WTC11 (cell line): ENCODE measurements around the gene DCTN1. TPM values are rescaled to one million over a fixed set of nuclear protein-coding genes. Genes with fewer than 3 reads are reported as not detected.

ENCODE experiments used
- ATAC-seq: fragments of 200-7000 bp; cut with Tn5 transposase; 2 replicates; pipeline ENCODE4 v1.10.0; 2021; ENCODE audit warnings: mild to moderate bottlenecking, moderate library complexity
- CTCF ChIA-PET: fragments of 300-600 bp; sonication (Branson Sonifier 250); formaldehyde crosslinking; loops from one replicate; lab custom pipeline; 2021; ENCODE audit warnings: antibody characterized with exemption; lab: Charles Lee
- POLR2A ChIA-PET: fragments of 350-600 bp; sonication (Branson Sonifier 250); formaldehyde crosslinking; loops from one replicate; lab custom pipeline; 2021; ENCODE audit warnings: antibody characterized with exemption; lab: Charles Lee
- DNase-seq: peaks from one replicate; pipeline ENCODE4 v3.0.0; 2021; ENCODE audit warnings: low spot score
- H3K27ac Mint-ChIP-seq: 2 replicates; pipeline ENCODE4 v1.8.0; 2021; ENCODE audit warnings: mixed read lengths
- H3K27me3 Mint-ChIP-seq: 2 replicates; pipeline ENCODE4 v1.8.0; 2021; ENCODE audit warnings: low read depth, mild to moderate bottlenecking, moderate library complexity, mixed read lengths
- H3K36me3 Mint-ChIP-seq: 2 replicates; pipeline ENCODE4 v1.8.0; 2021; ENCODE audit warnings: mixed read lengths
- H3K4me1 Mint-ChIP-seq: 2 replicates; pipeline ENCODE4 v1.8.0; 2022; ENCODE audit warnings: mixed read lengths
- H3K4me3 Mint-ChIP-seq: 2 replicates; pipeline ENCODE4 v1.8.0; 2021; ENCODE audit warnings: mild to moderate bottlenecking, moderate library complexity, mixed read lengths
- H3K9me3 Mint-ChIP-seq: 2 replicates; pipeline ENCODE4 v1.8.0; 2021; ENCODE audit warnings: mixed read lengths
- CBFB ChIP-seq: sonication (generic); formaldehyde crosslinking; IDR thresholded peaks from 2 replicates; pipeline ENCODE4 v1.8.1; 2022; ENCODE audit warnings: mild to moderate bottlenecking, low read depth, missing genetic modification reagents
- FOXP1 ChIP-seq: sonication (generic); formaldehyde crosslinking; IDR thresholded peaks from 2 replicates; pipeline ENCODE4 v1.8.0; 2022; ENCODE audit warnings: missing genetic modification reagents, mild to moderate bottlenecking, moderate library complexity, borderline replicate concordance
- GRHL2 ChIP-seq: fragments of 250-450 bp; sonication (Bioruptor Pico); IDR thresholded peaks from 2 replicates; pipeline ENCODE4 v1.8.0; 2022; ENCODE audit warnings: mild to moderate bottlenecking, moderate library complexity; ENCODE audit not compliant: insufficient replicate concordance, severe bottlenecking
- IRF2 ChIP-seq: sonication (generic); formaldehyde crosslinking; IDR thresholded peaks from 2 replicates; pipeline ENCODE4 v1.8.0; 2022; ENCODE audit warnings: low read depth, missing genetic modification reagents, borderline replicate concordance
- JAZF1 ChIP-seq: fragments of 250-450 bp; sonication (Bioruptor Pico); IDR thresholded peaks from 2 replicates; pipeline ENCODE4 v1.9.0; 2021; ENCODE audit warnings: moderate library complexity, mild to moderate bottlenecking, inconsistent platforms
- MXD4 ChIP-seq: fragments of 250-450 bp; sonication (Bioruptor Pico); IDR thresholded peaks from 2 replicates; pipeline ENCODE4 v1.8.0; 2021; ENCODE audit warnings: mild to moderate bottlenecking, moderate library complexity, borderline replicate concordance
- NFE2L1 ChIP-seq: sonication (generic); formaldehyde crosslinking; IDR thresholded peaks from 2 replicates; pipeline ENCODE4 v1.8.1; 2023; ENCODE audit warnings: missing genetic modification reagents
- NFYB ChIP-seq: sonication (generic); formaldehyde crosslinking; conservative IDR thresholded peaks from 2 replicates; pipeline ENCODE4 v1.8.0; 2022; ENCODE audit warnings: low read depth, missing genetic modification reagents
- RELA ChIP-seq: sonication (generic); formaldehyde crosslinking; IDR thresholded peaks from 2 replicates; pipeline ENCODE4 v1.8.1; 2022; ENCODE audit warnings: missing genetic modification reagents, mild to moderate bottlenecking, borderline replicate concordance
- SMAD3 ChIP-seq: sonication (generic); formaldehyde crosslinking; IDR thresholded peaks from 2 replicates; pipeline ENCODE4 v1.8.0; 2022; ENCODE audit warnings: missing genetic modification reagents, mild to moderate bottlenecking, borderline replicate concordance
- TCF7 ChIP-seq: sonication (generic); formaldehyde crosslinking; IDR thresholded peaks from 2 replicates; pipeline ENCODE4 v1.8.0; 2022; ENCODE audit warnings: mild to moderate bottlenecking, low read depth, missing genetic modification reagents, moderate library complexity
- TEAD4 ChIP-seq: sonication (generic); formaldehyde crosslinking; IDR thresholded peaks from 2 replicates; pipeline ENCODE4 v1.8.0; 2022; ENCODE audit warnings: mild to moderate bottlenecking, missing genetic modification reagents
- ZNF121 ChIP-seq: sonication (generic); formaldehyde crosslinking; IDR thresholded peaks from 2 replicates; pipeline ENCODE4 v1.8.0; 2023; ENCODE audit warnings: missing genetic modification reagents
- total RNA-seq: library from RNA; stranded (reverse); gene quantifications from 3 replicates; pipeline ENCODE4 v1.2.3, GENCODE V29; 2021
- TF ChIP-seq, protein P1 (sequence below): sonication (generic); formaldehyde crosslinking; IDR thresholded peaks from 2 replicates; pipeline ENCODE4 v1.8.1; 2023; ENCODE audit warnings: mild to moderate bottlenecking, missing genetic modification reagents
- TF ChIP-seq, protein P2 (sequence below): sonication (generic); formaldehyde crosslinking; IDR thresholded peaks from 2 replicates; pipeline ENCODE4 v1.8.1; 2023; ENCODE audit warnings: mild to moderate bottlenecking, missing genetic modification reagents, moderate library complexity
- TF ChIP-seq, protein P3 (sequence below): sonication (generic); formaldehyde crosslinking; IDR thresholded peaks from 2 replicates; pipeline ENCODE4 v1.8.0; 2023; ENCODE audit warnings: mild to moderate bottlenecking, missing genetic modification reagents
- TF ChIP-seq, protein P4 (sequence below): fragments of 200-600 bp; IDR thresholded peaks from 2 replicates; pipeline ENCODE4 v1.8.0; 2022; ENCODE audit warnings: antibody characterized with exemption
- TF ChIP-seq, protein P5 (sequence below): sonication (generic); formaldehyde crosslinking; IDR thresholded peaks from 2 replicates; pipeline ENCODE4 v1.8.0; 2022; ENCODE audit warnings: mild to moderate bottlenecking, missing genetic modification reagents
- TF ChIP-seq, protein P6 (sequence below): sonication (generic); formaldehyde crosslinking; IDR thresholded peaks from 2 replicates; pipeline ENCODE4 v1.8.1; 2022; ENCODE audit warnings: missing genetic modification reagents, borderline replicate concordance

The DCTN1 gene
- total RNA-seq, 1 experiment from 2014 or later, result 179 TPM

DNA sequence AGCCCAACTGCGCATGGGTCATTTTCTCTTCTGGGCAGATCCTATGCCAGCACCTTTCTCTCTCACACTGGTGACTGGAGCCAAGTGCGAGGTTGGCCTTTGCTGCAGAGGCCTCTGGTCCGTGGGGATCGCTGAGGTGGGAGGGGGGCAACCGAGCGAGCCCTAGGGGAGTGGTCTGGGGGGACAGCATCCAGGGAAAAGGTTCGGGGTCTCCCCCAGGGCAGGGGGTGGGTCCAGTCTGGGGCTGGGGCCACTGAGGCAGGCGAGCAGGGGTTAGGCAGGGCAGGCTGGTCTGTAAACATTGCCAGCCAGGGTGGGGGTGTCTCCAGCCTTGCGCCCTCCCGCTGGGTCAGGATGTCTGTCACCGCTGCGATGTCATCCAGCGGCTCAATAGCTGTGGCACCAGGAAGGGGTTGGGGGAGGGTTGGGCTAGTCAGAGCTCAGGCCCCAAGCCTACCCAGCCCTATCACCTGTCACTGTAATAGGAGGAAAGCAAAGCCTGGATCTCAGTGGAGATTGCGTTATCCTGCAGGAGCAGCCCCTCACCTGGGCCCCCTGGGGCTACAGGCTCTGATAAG, 46.2 kb upstream of the DCTN1 start:
- no peaks in the 10 kb centered on the region for H3K9me3 Mint-ChIP-seq
- ATAC-seq (no peak), DNase-seq (no peak)
- TF ChIP-seq JAZF1 (CRISPR knock-in tag), result no peak
- no peak for TF ChIP-seq IRF2 (CRISPR knock-in tag)
- TF ChIP-seq MXD4 (CRISPR knock-in tag), result no peak
- no peak for TF ChIP-seq NFYB (CRISPR knock-in tag)
- no peak for TF ChIP-seq NFE2L1 (CRISPR knock-in tag)
- TF ChIP-seq, protein P1, sequence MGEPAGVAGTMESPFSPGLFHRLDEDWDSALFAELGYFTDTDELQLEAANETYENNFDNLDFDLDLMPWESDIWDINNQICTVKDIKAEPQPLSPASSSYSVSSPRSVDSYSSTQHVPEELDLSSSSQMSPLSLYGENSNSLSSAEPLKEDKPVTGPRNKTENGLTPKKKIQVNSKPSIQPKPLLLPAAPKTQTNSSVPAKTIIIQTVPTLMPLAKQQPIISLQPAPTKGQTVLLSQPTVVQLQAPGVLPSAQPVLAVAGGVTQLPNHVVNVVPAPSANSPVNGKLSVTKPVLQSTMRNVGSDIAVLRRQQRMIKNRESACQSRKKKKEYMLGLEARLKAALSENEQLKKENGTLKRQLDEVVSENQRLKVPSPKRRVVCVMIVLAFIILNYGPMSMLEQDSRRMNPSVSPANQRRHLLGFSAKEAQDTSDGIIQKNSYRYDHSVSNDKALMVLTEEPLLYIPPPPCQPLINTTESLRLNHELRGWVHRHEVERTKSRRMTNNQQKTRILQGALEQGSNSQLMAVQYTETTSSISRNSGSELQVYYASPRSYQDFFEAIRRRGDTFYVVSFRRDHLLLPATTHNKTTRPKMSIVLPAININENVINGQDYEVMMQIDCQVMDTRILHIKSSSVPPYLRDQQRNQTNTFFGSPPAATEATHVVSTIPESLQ (CRISPR knock-in tag), result no peak
- TF ChIP-seq, protein P2, sequence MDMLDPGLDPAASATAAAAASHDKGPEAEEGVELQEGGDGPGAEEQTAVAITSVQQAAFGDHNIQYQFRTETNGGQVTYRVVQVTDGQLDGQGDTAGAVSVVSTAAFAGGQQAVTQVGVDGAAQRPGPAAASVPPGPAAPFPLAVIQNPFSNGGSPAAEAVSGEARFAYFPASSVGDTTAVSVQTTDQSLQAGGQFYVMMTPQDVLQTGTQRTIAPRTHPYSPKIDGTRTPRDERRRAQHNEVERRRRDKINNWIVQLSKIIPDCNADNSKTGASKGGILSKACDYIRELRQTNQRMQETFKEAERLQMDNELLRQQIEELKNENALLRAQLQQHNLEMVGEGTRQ, result no peak
- TF ChIP-seq CBFB (CRISPR knock-in tag), result no peak
- TF ChIP-seq RELA (CRISPR knock-in tag), result no peak
- no peak for TF ChIP-seq FOXP1 (CRISPR knock-in tag)
- TF ChIP-seq, protein P3, sequence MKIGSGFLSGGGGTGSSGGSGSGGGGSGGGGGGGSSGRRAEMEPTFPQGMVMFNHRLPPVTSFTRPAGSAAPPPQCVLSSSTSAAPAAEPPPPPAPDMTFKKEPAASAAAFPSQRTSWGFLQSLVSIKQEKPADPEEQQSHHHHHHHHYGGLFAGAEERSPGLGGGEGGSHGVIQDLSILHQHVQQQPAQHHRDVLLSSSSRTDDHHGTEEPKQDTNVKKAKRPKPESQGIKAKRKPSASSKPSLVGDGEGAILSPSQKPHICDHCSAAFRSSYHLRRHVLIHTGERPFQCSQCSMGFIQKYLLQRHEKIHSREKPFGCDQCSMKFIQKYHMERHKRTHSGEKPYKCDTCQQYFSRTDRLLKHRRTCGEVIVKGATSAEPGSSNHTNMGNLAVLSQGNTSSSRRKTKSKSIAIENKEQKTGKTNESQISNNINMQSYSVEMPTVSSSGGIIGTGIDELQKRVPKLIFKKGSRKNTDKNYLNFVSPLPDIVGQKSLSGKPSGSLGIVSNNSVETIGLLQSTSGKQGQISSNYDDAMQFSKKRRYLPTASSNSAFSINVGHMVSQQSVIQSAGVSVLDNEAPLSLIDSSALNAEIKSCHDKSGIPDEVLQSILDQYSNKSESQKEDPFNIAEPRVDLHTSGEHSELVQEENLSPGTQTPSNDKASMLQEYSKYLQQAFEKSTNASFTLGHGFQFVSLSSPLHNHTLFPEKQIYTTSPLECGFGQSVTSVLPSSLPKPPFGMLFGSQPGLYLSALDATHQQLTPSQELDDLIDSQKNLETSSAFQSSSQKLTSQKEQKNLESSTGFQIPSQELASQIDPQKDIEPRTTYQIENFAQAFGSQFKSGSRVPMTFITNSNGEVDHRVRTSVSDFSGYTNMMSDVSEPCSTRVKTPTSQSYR (CRISPR knock-in tag), result no peak
- TF ChIP-seq TCF7 (CRISPR knock-in tag), result no peak
- no peak for TF ChIP-seq ZNF121
- no peak for TF ChIP-seq GRHL2 (CRISPR knock-in tag)
- TF ChIP-seq, protein P4, sequence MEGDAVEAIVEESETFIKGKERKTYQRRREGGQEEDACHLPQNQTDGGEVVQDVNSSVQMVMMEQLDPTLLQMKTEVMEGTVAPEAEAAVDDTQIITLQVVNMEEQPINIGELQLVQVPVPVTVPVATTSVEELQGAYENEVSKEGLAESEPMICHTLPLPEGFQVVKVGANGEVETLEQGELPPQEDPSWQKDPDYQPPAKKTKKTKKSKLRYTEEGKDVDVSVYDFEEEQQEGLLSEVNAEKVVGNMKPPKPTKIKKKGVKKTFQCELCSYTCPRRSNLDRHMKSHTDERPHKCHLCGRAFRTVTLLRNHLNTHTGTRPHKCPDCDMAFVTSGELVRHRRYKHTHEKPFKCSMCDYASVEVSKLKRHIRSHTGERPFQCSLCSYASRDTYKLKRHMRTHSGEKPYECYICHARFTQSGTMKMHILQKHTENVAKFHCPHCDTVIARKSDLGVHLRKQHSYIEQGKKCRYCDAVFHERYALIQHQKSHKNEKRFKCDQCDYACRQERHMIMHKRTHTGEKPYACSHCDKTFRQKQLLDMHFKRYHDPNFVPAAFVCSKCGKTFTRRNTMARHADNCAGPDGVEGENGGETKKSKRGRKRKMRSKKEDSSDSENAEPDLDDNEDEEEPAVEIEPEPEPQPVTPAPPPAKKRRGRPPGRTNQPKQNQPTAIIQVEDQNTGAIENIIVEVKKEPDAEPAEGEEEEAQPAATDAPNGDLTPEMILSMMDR, result no peak
- TF ChIP-seq, protein P5, sequence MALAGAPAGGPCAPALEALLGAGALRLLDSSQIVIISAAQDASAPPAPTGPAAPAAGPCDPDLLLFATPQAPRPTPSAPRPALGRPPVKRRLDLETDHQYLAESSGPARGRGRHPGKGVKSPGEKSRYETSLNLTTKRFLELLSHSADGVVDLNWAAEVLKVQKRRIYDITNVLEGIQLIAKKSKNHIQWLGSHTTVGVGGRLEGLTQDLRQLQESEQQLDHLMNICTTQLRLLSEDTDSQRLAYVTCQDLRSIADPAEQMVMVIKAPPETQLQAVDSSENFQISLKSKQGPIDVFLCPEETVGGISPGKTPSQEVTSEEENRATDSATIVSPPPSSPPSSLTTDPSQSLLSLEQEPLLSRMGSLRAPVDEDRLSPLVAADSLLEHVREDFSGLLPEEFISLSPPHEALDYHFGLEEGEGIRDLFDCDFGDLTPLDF, result no peak
- TF ChIP-seq, protein P6, sequence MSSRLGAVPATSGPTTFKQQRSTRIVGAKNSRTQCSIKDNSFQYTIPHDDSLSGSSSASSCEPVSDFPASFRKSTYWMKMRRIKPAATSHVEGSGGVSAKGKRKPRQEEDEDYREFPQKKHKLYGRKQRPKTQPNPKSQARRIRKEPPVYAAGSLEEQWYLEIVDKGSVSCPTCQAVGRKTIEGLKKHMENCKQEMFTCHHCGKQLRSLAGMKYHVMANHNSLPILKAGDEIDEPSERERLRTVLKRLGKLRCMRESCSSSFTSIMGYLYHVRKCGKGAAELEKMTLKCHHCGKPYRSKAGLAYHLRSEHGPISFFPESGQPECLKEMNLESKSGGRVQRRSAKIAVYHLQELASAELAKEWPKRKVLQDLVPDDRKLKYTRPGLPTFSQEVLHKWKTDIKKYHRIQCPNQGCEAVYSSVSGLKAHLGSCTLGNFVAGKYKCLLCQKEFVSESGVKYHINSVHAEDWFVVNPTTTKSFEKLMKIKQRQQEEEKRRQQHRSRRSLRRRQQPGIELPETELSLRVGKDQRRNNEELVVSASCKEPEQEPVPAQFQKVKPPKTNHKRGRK (CRISPR knock-in tag), result no peak
- TF ChIP-seq TEAD4 (CRISPR knock-in tag), result no peak
- TF ChIP-seq SMAD3 (CRISPR knock-in tag), result no peak
- peaks cover 56% of the 10 kb centered on the region for H3K36me3 Mint-ChIP-seq
- no peak overlapping the region for H3K27ac Mint-ChIP-seq
- no peak overlapping the region for H3K4me3 Mint-ChIP-seq
- peaks cover 11% of the 10 kb centered on the region for H3K4me1 Mint-ChIP-seq
- peaks cover 21% of the 10 kb centered on the region for H3K27me3 Mint-ChIP-seq
- ChIA-PET POLR2A (interaction anchor here (1.0 kb wide), 1 partner anchor 14 kb away, joined by 3 read pairs; no protein-coding TSS in a partner anchor), CTCF (interaction anchor here (1.1 kb wide), 1 partner anchor 91 kb away, joined by 4 read pairs; no protein-coding TSS in a partner anchor)
